HG03354 (cell line): ENCODE data around the gene C5AR1.
A peak's percentile ranks its signal among the peaks of the same experiment; 100 is the strongest.
"Not testable (repeated sequence)": the region's sequence is repeated elsewhere in the genome, so short reads cannot be mapped to it uniquely, and the experiment has no call there.

ENCODE experiments used
- ATAC-seq: cut with Tn5 transposase; IDR thresholded peaks from one replicate; pipeline ENCODE4 v1.9.1; 2021; ENCODE audit warnings: mild to moderate bottlenecking; ENCODE audit not compliant: unreplicated experiment, poor library complexity, severe bottlenecking

Gene C5AR1

DNA sequence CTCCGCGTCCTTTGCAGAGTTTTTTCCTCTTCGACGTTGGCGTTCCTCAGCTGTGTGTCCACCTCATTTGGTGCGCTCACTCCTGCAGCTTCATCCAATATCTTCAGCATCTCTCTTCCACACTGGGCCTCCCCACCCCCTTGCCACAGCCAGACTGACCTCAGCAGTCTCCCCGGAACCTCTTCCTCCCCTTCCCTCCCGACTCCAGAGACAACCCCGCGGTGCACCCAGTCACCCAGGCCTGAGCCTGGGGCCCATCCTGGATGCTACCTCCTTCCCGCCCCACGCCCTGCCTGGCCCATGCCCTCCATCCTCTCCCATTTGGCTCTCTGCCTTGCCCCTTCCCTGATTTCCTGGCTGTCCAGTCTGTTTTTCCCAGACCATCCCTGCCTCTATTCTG is 14.2 kb downstream of the C5AR1 start:
- ATAC-seq = no peak

DNA sequence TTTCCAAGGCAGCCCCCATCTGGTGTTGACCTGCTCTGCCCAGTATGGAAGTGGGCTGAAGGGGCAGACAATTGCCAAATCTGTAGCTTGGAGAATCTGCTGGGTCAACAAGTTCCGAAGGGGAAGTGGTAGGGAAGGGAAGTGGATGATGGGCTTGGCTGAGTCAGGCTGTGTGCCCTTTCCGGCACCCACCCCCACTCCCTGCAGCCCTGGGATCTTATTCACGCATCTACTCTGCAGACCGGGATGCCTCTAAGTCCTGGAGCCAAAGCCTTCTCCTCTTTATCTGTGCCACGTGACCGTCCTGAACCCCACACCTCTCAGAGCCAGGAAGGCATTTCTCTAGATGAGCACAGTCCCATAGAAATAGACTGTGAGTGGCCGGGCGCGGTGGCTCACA is 14.8 kb downstream of the C5AR1 start:
- ATAC-seq = no peak

- ATAC-seq = no peak
Measured at GRCh38 chr19:47330466-47330869, 20.8 kb downstream of the C5AR1 start.

GRCh38 chr19:47331490-47331889 is 21.8 kb downstream of the C5AR1 start:
- ATAC-seq = no peak

DNA sequence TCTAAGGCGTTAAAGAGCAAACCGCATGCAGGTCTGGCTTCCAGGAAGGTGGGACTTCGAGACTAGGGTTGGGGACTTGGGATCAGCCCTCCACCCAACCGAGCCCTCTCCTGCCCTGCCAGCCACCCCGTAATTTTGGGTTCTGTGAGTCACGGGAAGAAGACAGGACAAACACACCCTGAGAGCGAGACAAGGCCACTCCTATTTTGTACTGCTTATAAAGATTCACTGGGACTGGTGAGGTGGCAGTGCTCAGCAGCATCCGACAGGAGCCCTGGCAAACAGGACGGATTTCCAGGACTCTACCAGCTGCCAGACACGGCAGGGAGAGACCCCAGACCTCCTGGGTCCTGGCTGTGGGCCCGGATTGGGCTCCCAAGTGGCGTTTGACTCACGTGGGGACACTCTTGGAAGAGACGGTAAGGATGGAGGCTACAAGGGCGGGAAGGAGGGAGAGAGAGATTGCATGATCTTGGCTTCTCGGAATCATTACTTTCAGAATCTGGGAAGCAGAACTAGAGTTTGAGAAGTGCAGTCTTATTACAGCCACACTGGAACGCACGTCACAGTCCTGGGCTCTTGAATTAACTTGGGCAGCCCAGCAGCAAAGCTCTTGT is 22.4 kb downstream of the C5AR1 start, which contains the start of gene C5AR2:
TSS of gene C5AR2 (plus strand) at position 245 of the 617 bp plus-strand sequence. CDS start 8,625 bp downstream, outside the sequence.
- no peak for ATAC-seq

DNA sequence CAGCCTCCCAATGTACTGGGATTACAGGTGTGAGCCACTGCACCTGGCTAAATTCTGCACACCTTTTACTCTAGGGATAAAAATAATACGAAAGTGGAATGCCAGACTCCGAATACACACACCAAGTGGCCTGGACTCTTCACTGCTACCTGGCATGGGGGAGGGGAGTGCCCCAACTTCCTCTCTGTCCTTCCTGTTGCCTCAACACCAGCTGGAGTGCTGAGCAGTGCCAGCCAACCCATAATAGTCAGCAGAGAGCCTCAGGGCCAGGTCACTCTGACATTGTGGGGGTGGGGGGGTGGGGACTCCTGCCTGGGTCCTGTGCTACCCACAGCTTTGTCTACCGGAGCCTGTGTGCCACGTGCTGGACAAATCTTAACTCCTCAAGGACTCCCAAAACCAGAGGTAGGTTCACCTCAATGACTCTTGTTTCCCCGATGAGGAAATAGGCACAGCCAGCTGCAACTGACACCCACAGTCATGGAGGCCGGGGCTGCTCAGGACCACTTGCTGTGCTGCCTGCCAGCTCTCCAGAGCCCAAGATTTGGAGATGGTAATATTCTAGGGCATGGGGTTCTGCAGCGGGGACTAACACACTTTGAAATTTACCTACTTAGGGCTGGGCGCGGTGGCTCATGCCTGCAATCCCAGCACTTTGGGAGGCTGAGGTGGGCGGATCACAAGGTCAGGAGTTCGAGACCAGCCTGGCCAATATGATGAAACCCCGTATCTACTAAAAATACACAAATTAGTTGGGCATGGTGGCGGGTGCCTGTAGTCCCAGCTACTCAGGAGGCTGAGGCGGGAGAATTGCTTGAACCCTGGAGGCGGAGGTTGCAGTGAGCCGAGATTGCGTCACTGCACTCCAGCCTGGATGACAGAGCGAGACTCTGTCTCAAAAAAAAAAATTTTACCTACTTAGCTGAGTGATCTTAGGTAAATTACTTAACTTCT is 27.4 kb downstream of the C5AR1 start:
- not testable (repeated sequence) for ATAC-seq

DNA sequence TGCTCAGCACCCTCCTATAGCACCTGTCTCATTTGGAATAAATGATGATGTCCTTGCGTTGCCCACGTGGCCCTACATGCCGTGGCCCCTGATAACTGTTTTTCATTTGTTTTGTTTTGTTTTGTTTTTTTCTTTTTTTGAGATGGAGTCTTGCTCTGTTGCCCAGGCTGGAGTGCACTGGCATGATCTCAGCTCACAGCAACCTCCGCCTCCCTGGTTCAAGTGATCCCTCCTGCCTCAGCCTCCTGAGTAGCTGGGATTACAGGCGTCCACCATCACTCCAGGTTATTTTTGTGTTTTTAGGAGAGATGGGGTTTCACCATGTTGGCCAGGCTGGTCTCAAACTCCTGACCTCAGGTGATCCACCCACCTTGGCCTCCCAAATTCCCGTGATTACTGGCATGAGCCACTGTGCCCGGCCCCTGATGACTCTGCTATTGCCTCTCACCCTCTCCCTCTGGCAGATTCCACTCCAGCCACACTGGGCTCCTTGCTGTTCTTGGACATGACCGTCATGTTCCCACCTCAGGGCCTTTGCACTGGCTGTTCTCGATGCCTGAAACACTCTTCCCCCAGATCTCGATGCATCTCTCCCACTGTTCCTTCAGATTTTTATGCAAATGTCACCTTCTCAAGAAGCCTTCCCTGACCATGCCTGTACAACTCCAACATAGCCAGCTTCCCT is 29.7 kb downstream of the C5AR1 start:
- ATAC-seq = no peak

- no peak for ATAC-seq
Measured at GRCh38 chr19:47340477-47341208, 31.0 kb downstream of the C5AR1 start.

DNA sequence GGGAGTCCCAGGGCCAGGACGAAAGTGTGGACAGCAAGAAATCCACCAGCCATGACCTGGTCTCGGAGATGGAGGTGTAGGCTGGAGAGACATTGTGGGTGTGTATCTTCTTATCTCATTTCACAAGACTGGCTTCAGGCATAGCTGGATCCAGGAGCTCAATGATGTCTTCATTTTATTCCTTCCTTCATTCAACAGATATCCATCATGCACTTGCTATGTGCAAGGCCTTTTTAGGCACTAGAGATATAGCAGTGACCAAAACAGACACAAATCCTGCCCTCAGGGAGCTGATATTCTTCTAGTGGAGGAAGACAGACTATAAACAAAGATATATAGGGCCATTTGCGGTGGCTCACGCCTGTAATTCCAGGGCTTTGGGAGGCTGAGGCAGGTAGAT is 32.1 kb downstream of the C5AR1 start:
- no peak for ATAC-seq

- ATAC-seq = no peak
Measured at GRCh38 chr19:47343194-47343802, 33.6 kb downstream of the C5AR1 start.

- no peak for ATAC-seq
Measured at GRCh38 chr19:47344425-47344824, 34.8 kb downstream of the C5AR1 start.

GRCh38 chr19:47346024-47346423 is 36.4 kb downstream of the C5AR1 start:
- ATAC-seq = not testable (repeated sequence)

DNA sequence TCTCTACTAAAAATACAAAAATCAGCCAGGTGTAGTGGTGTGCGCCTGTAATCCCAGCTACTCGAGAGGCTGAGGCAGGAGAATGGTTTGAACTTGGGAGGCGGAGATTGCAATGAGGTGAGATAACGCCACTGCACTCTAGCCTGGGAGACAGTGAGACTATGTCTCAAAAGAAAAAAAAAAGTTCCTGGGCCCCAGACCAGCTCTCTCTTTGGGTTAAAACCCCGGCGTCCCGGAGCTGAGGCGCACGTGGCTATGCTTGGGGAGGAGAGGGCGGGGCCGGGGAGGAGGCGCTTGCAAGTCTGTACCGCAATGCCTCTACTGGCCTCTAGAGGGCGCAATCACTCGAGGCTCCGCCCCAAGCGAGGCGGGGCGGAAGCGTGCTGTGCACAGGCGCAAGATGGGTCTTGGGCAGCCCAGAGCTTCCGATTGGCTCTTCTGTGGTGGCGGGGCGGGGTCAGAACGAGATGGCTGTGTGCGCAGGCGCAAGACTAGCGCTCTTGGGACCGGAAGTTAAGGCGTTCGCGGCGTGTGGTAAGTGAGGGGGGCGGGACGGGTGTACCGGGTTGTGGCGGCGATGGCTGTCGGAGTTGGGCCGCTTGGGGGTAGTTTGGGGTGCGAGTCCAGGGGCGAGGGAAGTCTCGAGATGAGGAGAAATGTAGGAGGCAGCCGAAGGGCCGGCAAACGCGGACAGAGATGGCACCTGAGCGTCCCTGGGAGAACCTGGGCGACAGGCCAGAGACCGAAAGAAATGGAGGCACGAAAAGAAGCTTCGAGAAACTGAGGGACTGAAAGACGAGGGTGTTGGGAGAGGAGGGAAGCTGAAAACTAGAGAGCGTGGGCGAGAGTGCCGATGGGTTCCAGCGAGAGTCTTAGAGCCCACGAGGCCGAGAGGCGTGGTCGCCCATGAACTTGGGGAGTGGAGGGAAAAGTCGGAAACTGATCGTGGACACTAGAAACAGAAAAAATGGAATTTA is 39.4 kb downstream of the C5AR1 start, which contains the start of gene DHX34:
TSS of gene DHX34 (plus strand) at position 497 of the 977 bp plus-strand sequence. CDS start 3,716 bp downstream, outside the sequence.
- ATAC-seq = peak; percentile 94

DNA sequence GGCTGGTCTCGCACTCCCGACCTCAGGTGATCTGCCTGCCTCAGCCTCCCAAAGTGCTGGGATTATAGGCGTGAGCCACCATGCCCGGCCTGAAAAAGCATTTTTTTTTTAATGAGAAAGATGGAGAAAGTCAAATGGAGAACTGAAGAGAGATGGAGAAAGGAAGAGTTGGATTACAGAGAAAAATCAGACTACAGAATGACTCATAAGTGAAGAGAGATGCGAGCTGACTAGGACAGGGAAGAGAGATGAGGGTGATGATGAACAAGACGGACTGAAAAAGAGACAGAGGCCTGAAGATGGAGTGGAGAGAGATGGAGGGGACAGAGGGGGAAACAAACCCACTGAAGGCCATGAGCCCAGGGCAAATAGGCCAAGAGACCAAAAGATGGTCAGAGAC is 41.0 kb downstream of the C5AR1 start:
- no peak for ATAC-seq

GRCh38 chr19:47351548-47351947 is 41.9 kb downstream of the C5AR1 start:
- no peak for ATAC-seq

DNA sequence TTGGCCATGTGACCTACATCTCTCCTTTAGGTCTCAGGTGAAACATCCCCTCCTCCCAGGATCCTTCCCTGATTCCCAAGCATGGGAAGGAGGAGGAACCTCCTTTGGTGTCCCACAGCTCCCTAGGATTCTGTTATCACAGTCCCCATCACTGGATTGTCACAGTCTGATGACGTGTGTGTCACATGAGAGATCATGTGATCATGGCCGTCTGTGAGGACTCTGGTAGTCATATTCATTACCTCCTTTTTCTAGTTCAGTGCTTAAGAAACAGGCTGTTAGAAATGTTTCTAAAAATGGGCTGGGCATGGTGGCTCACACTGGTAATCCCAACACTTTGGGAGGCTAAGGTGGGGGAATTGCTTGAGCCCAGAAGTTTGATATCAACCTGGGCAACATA is 42.4 kb downstream of the C5AR1 start:
- no peak for ATAC-seq

DNA sequence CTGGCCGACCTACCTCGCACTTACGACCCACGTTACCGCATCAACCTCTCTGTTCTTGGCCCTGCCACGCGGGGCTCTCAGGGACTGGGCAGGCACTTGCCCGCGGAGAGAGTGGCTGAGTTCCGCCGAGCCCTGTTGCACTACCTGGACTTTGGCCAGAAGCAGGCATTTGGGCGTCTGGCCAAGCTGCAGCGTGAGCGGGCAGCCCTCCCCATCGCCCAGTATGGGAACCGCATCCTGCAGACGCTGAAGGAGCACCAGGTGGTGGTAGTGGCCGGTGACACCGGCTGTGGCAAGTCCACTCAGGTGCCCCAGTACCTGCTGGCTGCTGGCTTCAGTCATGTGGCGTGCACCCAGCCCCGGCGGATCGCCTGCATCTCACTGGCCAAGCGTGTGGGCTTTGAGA is 43.6 kb downstream of the C5AR1 start:
- ATAC-seq = no peak

- no peak for ATAC-seq
Measured at GRCh38 chr19:47356900-47357299, 47.2 kb downstream of the C5AR1 start.
